ENCODE data around the gene PIK3C3.

Gene PIK3C3

DNA sequence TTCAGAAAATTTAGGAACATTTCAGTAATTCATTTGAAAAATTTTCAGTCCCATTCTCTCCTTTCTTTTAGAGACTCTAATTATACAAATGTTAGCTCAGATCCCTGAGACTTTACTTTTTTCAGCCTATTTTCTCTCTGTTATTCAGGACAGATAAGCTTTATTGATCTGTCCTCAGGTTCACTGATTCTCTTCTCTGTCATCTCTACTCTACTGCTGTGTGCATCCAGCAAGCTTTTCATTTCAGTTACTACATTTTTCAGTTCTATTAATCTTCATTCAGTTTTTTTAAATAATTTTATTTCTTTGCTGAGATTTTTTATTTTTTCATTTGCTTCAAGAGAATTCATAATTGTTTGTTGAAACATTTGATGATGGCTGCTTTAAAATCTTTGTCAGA lies 22.1 kb upstream of the PIK3C3 start:
- ChIA-PET POLR2A (no interaction called here), CTCF (interaction anchor here (0.7 kb wide), 1 partner anchor 15 kb away, joined by 4 read pairs; no protein-coding TSS in a partner anchor)
- no peak for TF ChIP-seq ZNF184 (tag by site-specific recombination; IDR thresholded peaks at IDR 0.05)
- TF ChIP-seq, protein P1, sequence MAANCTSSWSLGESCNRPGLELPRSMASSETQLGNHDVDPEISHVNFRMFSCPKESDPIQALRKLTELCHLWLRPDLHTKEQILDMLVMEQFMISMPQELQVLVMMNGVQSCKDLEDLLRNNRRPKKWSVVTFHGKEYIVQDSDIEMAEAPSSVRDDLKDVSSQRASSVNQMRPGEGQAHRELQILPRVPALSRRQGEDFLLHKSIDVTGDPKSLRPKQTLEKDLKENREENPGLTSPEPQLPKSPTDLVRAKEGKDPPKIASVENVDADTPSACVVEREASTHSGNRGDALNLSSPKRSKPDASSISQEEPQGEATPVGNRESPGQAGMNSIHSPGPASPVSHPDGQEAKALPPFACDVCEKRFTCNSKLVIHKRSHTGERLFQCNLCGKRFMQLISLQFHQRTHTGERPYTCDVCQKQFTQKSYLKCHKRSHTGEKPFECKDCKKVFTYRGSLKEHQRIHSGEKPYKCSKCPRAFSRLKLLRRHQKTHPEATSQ (tag by site-specific recombination; IDR thresholded peaks at IDR 0.05): no peak
- no peak for TF ChIP-seq ZNF76 (tag by site-specific recombination; IDR thresholded peaks at IDR 0.05; ENCODE audit: borderline replicate concordance, low read depth)
- no peak for TF ChIP-seq ZNF292 (tag by site-specific recombination; IDR thresholded peaks at IDR 0.05; ENCODE audit: borderline replicate concordance, low read depth)
- TF ChIP-seq ZNF311 (tag by site-specific recombination; IDR thresholded peaks at IDR 0.05; ENCODE audit: borderline replicate concordance): no peak
- TF ChIP-seq, protein P2, sequence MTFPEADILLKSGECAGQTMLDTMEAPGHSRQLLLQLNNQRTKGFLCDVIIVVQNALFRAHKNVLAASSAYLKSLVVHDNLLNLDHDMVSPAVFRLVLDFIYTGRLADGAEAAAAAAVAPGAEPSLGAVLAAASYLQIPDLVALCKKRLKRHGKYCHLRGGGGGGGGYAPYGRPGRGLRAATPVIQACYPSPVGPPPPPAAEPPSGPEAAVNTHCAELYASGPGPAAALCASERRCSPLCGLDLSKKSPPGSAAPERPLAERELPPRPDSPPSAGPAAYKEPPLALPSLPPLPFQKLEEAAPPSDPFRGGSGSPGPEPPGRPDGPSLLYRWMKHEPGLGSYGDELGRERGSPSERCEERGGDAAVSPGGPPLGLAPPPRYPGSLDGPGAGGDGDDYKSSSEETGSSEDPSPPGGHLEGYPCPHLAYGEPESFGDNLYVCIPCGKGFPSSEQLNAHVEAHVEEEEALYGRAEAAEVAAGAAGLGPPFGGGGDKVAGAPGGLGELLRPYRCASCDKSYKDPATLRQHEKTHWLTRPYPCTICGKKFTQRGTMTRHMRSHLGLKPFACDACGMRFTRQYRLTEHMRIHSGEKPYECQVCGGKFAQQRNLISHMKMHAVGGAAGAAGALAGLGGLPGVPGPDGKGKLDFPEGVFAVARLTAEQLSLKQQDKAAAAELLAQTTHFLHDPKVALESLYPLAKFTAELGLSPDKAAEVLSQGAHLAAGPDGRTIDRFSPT (tag by site-specific recombination; IDR thresholded peaks at IDR 0.05): no peak
- TF ChIP-seq, protein P3, sequence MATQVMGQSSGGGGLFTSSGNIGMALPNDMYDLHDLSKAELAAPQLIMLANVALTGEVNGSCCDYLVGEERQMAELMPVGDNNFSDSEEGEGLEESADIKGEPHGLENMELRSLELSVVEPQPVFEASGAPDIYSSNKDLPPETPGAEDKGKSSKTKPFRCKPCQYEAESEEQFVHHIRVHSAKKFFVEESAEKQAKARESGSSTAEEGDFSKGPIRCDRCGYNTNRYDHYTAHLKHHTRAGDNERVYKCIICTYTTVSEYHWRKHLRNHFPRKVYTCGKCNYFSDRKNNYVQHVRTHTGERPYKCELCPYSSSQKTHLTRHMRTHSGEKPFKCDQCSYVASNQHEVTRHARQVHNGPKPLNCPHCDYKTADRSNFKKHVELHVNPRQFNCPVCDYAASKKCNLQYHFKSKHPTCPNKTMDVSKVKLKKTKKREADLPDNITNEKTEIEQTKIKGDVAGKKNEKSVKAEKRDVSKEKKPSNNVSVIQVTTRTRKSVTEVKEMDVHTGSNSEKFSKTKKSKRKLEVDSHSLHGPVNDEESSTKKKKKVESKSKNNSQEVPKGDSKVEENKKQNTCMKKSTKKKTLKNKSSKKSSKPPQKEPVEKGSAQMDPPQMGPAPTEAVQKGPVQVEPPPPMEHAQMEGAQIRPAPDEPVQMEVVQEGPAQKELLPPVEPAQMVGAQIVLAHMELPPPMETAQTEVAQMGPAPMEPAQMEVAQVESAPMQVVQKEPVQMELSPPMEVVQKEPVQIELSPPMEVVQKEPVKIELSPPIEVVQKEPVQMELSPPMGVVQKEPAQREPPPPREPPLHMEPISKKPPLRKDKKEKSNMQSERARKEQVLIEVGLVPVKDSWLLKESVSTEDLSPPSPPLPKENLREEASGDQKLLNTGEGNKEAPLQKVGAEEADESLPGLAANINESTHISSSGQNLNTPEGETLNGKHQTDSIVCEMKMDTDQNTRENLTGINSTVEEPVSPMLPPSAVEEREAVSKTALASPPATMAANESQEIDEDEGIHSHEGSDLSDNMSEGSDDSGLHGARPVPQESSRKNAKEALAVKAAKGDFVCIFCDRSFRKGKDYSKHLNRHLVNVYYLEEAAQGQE (tag by site-specific recombination; IDR thresholded peaks at IDR 0.05): no peak
- no peak for TF ChIP-seq ZIC2 (tag by site-specific recombination; IDR thresholded peaks at IDR 0.05)
- TF ChIP-seq ZNF2 (tag by site-specific recombination; IDR thresholded peaks at IDR 0.05): no peak
- TF ChIP-seq ZNF777 (tag by site-specific recombination; IDR thresholded peaks at IDR 0.05; ENCODE audit: borderline replicate concordance): no peak
- no peak for TF ChIP-seq ZNF549 (tag by site-specific recombination; IDR thresholded peaks at IDR 0.05)
- TF ChIP-seq TCF7L2 (IDR thresholded peaks at IDR 0.05; ENCODE audit: borderline replicate concordance, low read depth, low read length): no peak

DNA sequence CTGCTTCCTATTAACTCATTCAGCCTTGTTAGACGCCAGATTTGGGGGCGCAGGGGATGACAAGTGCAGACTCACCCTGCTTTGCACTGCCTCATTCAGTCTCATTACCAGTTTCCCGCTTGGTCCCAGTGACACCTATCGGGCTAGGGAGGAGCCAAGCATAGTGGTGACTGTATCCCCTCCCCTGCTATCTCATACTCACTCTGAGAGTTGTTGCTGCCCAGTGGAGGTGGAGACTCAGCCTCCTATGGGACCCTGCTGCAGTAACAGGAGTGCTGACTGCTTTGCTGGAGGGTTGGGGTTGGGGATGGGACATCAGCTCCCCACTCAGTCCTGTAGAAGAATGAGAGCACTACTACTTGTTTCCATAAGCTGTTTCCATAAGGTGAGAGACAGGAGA lies 21.3 kb upstream of the PIK3C3 start:
- H3K4me3 ChIP-seq (ENCODE audit: low read depth, low read length): no peak overlapping the region
- CTCF ChIA-PET: no interaction called here
- POLR2A ChIA-PET: no interaction called here
- TF ChIP-seq YY2 (tag by site-specific recombination; IDR thresholded peaks at IDR 0.05) (no peak), ZNF48 (tag by site-specific recombination; IDR thresholded peaks at IDR 0.05) (no peak), ZNF610 (tag by site-specific recombination; IDR thresholded peaks at IDR 0.05; ENCODE audit: borderline replicate concordance) (no peak), ZNF132 (tag by site-specific recombination; IDR thresholded peaks at IDR 0.05; ENCODE audit: borderline replicate concordance) (no peak), ZNF510 (tag by site-specific recombination; IDR thresholded peaks at IDR 0.05; ENCODE audit: insufficient replicate concordance) (no peak), ZNF174 (tag by site-specific recombination; IDR thresholded peaks at IDR 0.05) (no peak), MYNN (tag by site-specific recombination; IDR thresholded peaks at IDR 0.05; ENCODE audit: borderline replicate concordance) (no peak), IKZF3 (tag by site-specific recombination; IDR thresholded peaks at IDR 0.05) (no peak), FEZF1 (tag by site-specific recombination; IDR thresholded peaks at IDR 0.05) (no peak), ZNF394 (tag by site-specific recombination; IDR thresholded peaks at IDR 0.05; ENCODE audit: borderline replicate concordance) (no peak), ZNF555 (tag by site-specific recombination; conservative IDR thresholded peaks at IDR 0.05) (no peak), REPIN1 (tag by site-specific recombination; IDR thresholded peaks at IDR 0.05; ENCODE audit: low read depth) (no peak), ZNF768 (tag by site-specific recombination; IDR thresholded peaks at IDR 0.05) (no peak)
- TF ChIP-seq, protein P4, sequence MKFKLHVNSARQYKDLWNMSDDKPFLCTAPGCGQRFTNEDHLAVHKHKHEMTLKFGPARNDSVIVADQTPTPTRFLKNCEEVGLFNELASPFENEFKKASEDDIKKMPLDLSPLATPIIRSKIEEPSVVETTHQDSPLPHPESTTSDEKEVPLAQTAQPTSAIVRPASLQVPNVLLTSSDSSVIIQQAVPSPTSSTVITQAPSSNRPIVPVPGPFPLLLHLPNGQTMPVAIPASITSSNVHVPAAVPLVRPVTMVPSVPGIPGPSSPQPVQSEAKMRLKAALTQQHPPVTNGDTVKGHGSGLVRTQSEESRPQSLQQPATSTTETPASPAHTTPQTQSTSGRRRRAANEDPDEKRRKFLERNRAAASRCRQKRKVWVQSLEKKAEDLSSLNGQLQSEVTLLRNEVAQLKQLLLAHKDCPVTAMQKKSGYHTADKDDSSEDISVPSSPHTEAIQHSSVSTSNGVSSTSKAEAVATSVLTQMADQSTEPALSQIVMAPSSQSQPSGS (tag by site-specific recombination; IDR thresholded peaks at IDR 0.05; ENCODE audit: low read depth): no peak
- TF ChIP-seq, protein P5, sequence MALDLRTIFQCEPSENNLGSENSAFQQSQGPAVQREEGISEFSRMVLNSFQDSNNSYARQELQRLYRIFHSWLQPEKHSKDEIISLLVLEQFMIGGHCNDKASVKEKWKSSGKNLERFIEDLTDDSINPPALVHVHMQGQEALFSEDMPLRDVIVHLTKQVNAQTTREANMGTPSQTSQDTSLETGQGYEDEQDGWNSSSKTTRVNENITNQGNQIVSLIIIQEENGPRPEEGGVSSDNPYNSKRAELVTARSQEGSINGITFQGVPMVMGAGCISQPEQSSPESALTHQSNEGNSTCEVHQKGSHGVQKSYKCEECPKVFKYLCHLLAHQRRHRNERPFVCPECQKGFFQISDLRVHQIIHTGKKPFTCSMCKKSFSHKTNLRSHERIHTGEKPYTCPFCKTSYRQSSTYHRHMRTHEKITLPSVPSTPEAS (tag by site-specific recombination; IDR thresholded peaks at IDR 0.05): no peak

More for the DNA sequence above, 22.1 kb upstream of the PIK3C3 start:
- Histone ChIP-seq H3K27ac (ENCODE audit: extremely low read depth, low read depth, low read length) (no peak overlapping the region), H3K4me1 (ENCODE audit: control insufficient read depth, insufficient read depth, low read length) (no peaks in the 10 kb centered on the region), H3K4me3 (ENCODE audit: low read depth, low read length) (no peak overlapping the region), H3K9me3 (ENCODE audit: control insufficient read depth, insufficient read depth, low read depth, low read length) (no peaks in the 10 kb centered on the region), H3K36me3 (ENCODE audit: control insufficient read depth in 2 of 2, insufficient read depth in 1 of 2, low read length in 2 of 2) (no peaks in the 10 kb centered on the region)

More for the DNA sequence above, 21.3 kb upstream of the PIK3C3 start:
- Histone ChIP-seq H3K36me3 (ENCODE audit: control insufficient read depth in 2 of 2, insufficient read depth in 1 of 2, low read length in 2 of 2) (no peaks in the 10 kb centered on the region), H3K27ac (ENCODE audit: extremely low read depth, low read depth, low read length) (no peak overlapping the region), H3K4me1 (ENCODE audit: control insufficient read depth, insufficient read depth, low read length) (no peaks in the 10 kb centered on the region), H3K9me3 (ENCODE audit: control insufficient read depth, insufficient read depth, low read depth, low read length) (no peaks in the 10 kb centered on the region)
